K562 (cell line): ENCODE data around the gene TXLNG. TPM values are rescaled to one million over a fixed set of nuclear protein-coding genes. Genes with fewer than 3 reads are reported as not detected.
"Not testable (repeated sequence)": the region's sequence is repeated elsewhere in the genome, so short reads cannot be mapped to it uniquely, and the experiment has no call there.

Experiments used
- ATAC-seq: fragments of 200-7000 bp; cut with Tn5 transposase; 3 replicates; pipeline ENCODE4 v1.9.1; 2020; ENCODE audit warnings: moderate library complexity
- BruUV-seq: library from RNA; stranded (reverse); fragments of 400-500 nt; replicated peaks from 2 replicates; lab custom pipeline; 2021; lab: Mats Ljungman, UMichigan
- CTCF ChIA-PET: fragments of 300-600 bp; formaldehyde crosslinking; extraction: SDS; loops from one replicate; lab custom pipeline; 2021; ENCODE audit warnings: low intra/inter-chr PET ratio; lab: Yijun Ruan, JAX
- POLR2A ChIA-PET: fragments of 300-600, 350-650 bp; sonication (Branson Sonifier 250); formaldehyde crosslinking; extraction: SDS; loops from one replicate; lab custom pipeline; 2021; ENCODE audit warnings: antibody characterized with exemption, inconsistent platforms; lab: Yijun Ruan, JAX
- DNase-seq, 4 experiments: peaks; one replicate each; pipeline versions ENCODE4 v3.0.0 to v3.0.0-alpha.2; 2011 to 2018; ENCODE audit warnings: low spot score in 3 of 4, mixed read lengths in 3 of 4; ENCODE audit errors: extremely low read depth in 1 of 4
- FAIRE-seq: peaks from 2 replicates; lab custom pipeline; 2011; peaks lifted over from hg19 to GRCh38; lab: Jason Lieb, UNC
- H2AFZ ChIP-seq: 2 replicates; pipeline ENCODE4 v1.6.0; 2011; ENCODE audit warnings: low read depth, low read length, control low read depth, inconsistent platforms
- H3K27ac ChIP-seq: fragments of 200-600 bp; 3 replicates; pipeline ENCODE4 v1.8.0; 2011; ENCODE audit warnings: low read depth, mild to moderate bottlenecking, control low read depth, inconsistent platforms, low read length, moderate library complexity, mixed read lengths; ENCODE audit errors: extremely low read depth
- H3K27me3 ChIP-seq, 2 experiments: fragments of 300-600 bp in 1 of 2; 2 replicates in 1 of 2; 3 replicates in 1 of 2; pipeline versions ENCODE4 v1.6.0 to v1.8.0; 2011; ENCODE audit warnings: inconsistent platforms in 2 of 2, low read length in 2 of 2, mild to moderate bottlenecking in 1 of 2, mixed read lengths in 1 of 2, moderate library complexity in 1 of 2; ENCODE audit not compliant: control insufficient read depth in 2 of 2, insufficient read depth in 2 of 2
- H3K36me3 ChIP-seq: fragments of 300-600 bp; 3 replicates; pipeline ENCODE4 v1.8.0; 2011; ENCODE audit warnings: mild to moderate bottlenecking, low read length, inconsistent platforms; ENCODE audit not compliant: control insufficient read depth, insufficient read depth
- H3K4me1 ChIP-seq, 2 experiments: fragments of 200-600 bp in 1 of 2; replicated peaks in 1 of 2; 2 replicates in 1 of 2; 3 replicates in 1 of 2; pipeline versions ENCODE4 v1.5.1 to v1.8.0; 2011; ENCODE audit warnings: inconsistent platforms in 2 of 2, low read length in 2 of 2, mild to moderate bottlenecking in 1 of 2, mixed read lengths in 1 of 2, moderate library complexity in 1 of 2; ENCODE audit not compliant: control insufficient read depth in 2 of 2, insufficient read depth in 2 of 2
- H3K4me2 ChIP-seq: 2 replicates; pipeline ENCODE4 v1.6.1; 2011; ENCODE audit warnings: low read length, control low read depth, inconsistent platforms, mixed read lengths; ENCODE audit not compliant: insufficient read depth
- H3K4me3 ChIP-seq: fragments of 200-600 bp; sonication (generic), shearing (Covaris generic); 2 replicates; pipeline ENCODE4 v1.5.1; 2016; ENCODE audit warnings: control low read depth, inconsistent platforms
- H3K79me2 ChIP-seq: fragments of 200-600 bp; 3 replicates; pipeline ENCODE4 v1.8.0; 2011; ENCODE audit warnings: low read length, inconsistent platforms; ENCODE audit not compliant: control insufficient read depth, insufficient read depth
- H3K9ac ChIP-seq, 2 experiments: 2 replicates each; pipeline versions ENCODE4 v1.6.0 to v1.6.1; 2011; ENCODE audit warnings: low read depth in 2 of 2, low read length in 2 of 2, control low read depth in 1 of 2, inconsistent platforms in 1 of 2, mild to moderate bottlenecking in 1 of 2, mixed read lengths in 1 of 2; ENCODE audit not compliant: insufficient read depth in 1 of 2
- H3K9me1 ChIP-seq: one replicate; pipeline ENCODE4 v1.6.0; 2011; ENCODE audit warnings: inconsistent platforms, mild to moderate bottlenecking, low read length, moderate library complexity; ENCODE audit not compliant: control insufficient read depth, insufficient read depth
- H3K9me3 ChIP-seq: replicated peaks from 2 replicates; pipeline ENCODE4 v1.5.1; 2011; ENCODE audit warnings: low read depth, low read length, inconsistent platforms; ENCODE audit not compliant: control insufficient read depth, insufficient read depth
- H4K20me1 ChIP-seq: replicated peaks from 2 replicates; pipeline ENCODE4 v1.6.1; 2011; ENCODE audit warnings: low read length, inconsistent platforms, mixed read lengths; ENCODE audit not compliant: control insufficient read depth, insufficient read depth
- MEF2A ChIP-seq: IDR thresholded peaks from 2 replicates; pipeline ENCODE4 v1.6.1; 2011; ENCODE audit warnings: low read depth, mild to moderate bottlenecking, low read length, moderate library complexity; ENCODE audit not compliant: control insufficient read depth
- MEF2D ChIP-seq: conservative IDR thresholded peaks from 2 replicates; pipeline ENCODE4 v1.6.1; 2016; ENCODE audit warnings: low read depth, missing genetic modification characterization, missing compliant biosample characterization
- ZBTB40 ChIP-seq, 2 experiments: fragments of 450-650 bp in 1 of 2; sonication (generic) in 1 of 2; formaldehyde crosslinking in 1 of 2; IDR thresholded peaks; 2 replicates each; pipeline versions ENCODE4 v1.7.1 to v1.9.0; 2016 to 2022; ENCODE audit warnings: inconsistent platforms in 1 of 2, mild to moderate bottlenecking in 1 of 2, missing genetic modification reagents in 1 of 2
- WGBS: fragments of 100-300 bp; shearing (Covaris generic); methylation state at CpG from one replicate; pipeline ENCODE4 v1.1.6; 2016; ENCODE audit warnings: low coverage, mixed read lengths; ENCODE audit not compliant: insufficient coverage; ENCODE audit errors: missing lambda C conversion rate; 5-methylcytosine and 5-hydroxymethylcytosine counted together
- in situ Hi-C: fragments of 300-500 bp; cut with MboI; formaldehyde crosslinking; loops from 4 replicates; pipeline ENCODE4 v1.15.0; 2018; ENCODE audit warnings: inconsistent platforms, mixed read lengths
- intact Hi-C: fragments of 100-400 bp; cut with micrococcal nuclease; formaldehyde crosslinking; loops from 2 replicates; pipeline ENCODE4 v1.14.2; 2022
- polyA plus RNA-seq, 8 experiments: library from polyadenylated mRNA; depleted of rRNA in 4 of 8; stranded (reverse) in 5 of 8; unstranded in 3 of 8; fragments of >200 nt; fragmentation: Nextera tagmentation in 2 of 8; fragmentation: Illumina TruSeq in 1 of 8; extraction: Ambion mirVana in 2 of 8; extraction: Trizol in 1 of 8; gene quantifications; 2 replicates each; pipeline versions ENCODE4 v1.2.1 to v1.2.3, GENCODE V29; 2011 to 2014; ENCODE audit warnings: inconsistent platforms in 1 of 8, missing spikeins in 1 of 8
- total RNA-seq, 7 experiments: library from RNA; depleted of rRNA in 6 of 7; stranded (reverse); fragments of >200 nt in 6 of 7; fragmentation: Illumina TruSeq in 2 of 7; extraction: Trizol in 2 of 7; gene quantifications; 2 replicates each; pipeline versions ENCODE4 v1.2.1 to v1.2.3, GENCODE V29; 2011 to 2021; ENCODE audit warnings: low replicate concordance in 1 of 7

TXLNG gene
- total and polyA plus RNA-seq, 9 of the 15 experiments (the other 6 are each of a cell fraction or from before 2014, with no cell fraction given) = 13.1 to 47.0 (median 31.6) TPM

- intact Hi-C loops; H3K4me2 ChIP-seq; BruUV-seq; H3K27ac ChIP-seq; FAIRE-seq; H3K9me1 ChIP-seq; DNase-seq; H3K4me1 ChIP-seq; TF ChIP-seq ZBTB40 (CRISPR knock-in tag; IDR thresholded peaks at IDR 0.05): not testable (repeated sequence)
- Histone ChIP-seq H3K36me3 (peaks cover 17% of the 10 kb centered on the region), H3K79me2 (peaks cover 32% of the 10 kb centered on the region)
- TF ChIP-seq MEF2A (peak; percentile 43; the same call in 1 of the 2 replicates), ZBTB40 (IDR thresholded peaks at IDR 0.05) (peak; percentile 42; the same call in 1 of the 2 replicates), MEF2D (tag) (0 out of 2 replicates have a peak, but pooled peaks have one; percentile 33)
- TF ChIP-seq, all 486 proteins: peak for 3; not testable (repeated sequence) for 483
- CTCF ChIA-PET, H3K9me3 ChIP-seq, in situ Hi-C loops, ATAC-seq, H2AFZ ChIP-seq, H3K27me3 ChIP-seq, H4K20me1 ChIP-seq, H3K4me3 ChIP-seq, H3K9ac ChIP-seq: not testable (repeated sequence)
- POLR2A ChIA-PET = interaction anchor here (0.6 to 2.9 kb wide), 3 partner anchors 9 to 42 kb away, joined by 3 to 35 read pairs (median 10); no protein-coding TSS in a partner anchor
- 63% methylated on average over 6 of the region's 18 CpGs for WGBS
Observed at GRCh38 chrX:16784440-16784839, 1.8 kb upstream of the TXLNG start.
